ENCODE measurements around the gene EML4. TPM values are rescaled to one million over a fixed set of nuclear protein-coding genes. Genes with fewer than 3 reads are reported as not detected.

Gene EML4
- total RNA-seq, 4 donors from 2014 or later = 11.6 to 29.8 (median 22.4) TPM

- no peak overlapping the region for H3K27ac ChIP-seq
- intact Hi-C loops (cut with DNase I) = loop anchor here (5.0 kb wide), 1 partner anchor 143 kb away; no protein-coding TSS in a partner anchor
- 44 to 52% methylated on average over 1 of the region's 1 CpG for WGBS, 2 donors
- peaks cover 0 to 17% (median 0%) of the 10 kb centered on the region in 3 donors for H3K4me1 ChIP-seq
- no peak for DNase-seq
- H3K36me3 ChIP-seq = no peaks in the 10 kb centered on the region
- H3K4me3 ChIP-seq = no peak overlapping the region
- no peak for TF ChIP-seq POLR2A (IDR thresholded peaks at IDR 0.05)
- TF ChIP-seq, protein P1, sequence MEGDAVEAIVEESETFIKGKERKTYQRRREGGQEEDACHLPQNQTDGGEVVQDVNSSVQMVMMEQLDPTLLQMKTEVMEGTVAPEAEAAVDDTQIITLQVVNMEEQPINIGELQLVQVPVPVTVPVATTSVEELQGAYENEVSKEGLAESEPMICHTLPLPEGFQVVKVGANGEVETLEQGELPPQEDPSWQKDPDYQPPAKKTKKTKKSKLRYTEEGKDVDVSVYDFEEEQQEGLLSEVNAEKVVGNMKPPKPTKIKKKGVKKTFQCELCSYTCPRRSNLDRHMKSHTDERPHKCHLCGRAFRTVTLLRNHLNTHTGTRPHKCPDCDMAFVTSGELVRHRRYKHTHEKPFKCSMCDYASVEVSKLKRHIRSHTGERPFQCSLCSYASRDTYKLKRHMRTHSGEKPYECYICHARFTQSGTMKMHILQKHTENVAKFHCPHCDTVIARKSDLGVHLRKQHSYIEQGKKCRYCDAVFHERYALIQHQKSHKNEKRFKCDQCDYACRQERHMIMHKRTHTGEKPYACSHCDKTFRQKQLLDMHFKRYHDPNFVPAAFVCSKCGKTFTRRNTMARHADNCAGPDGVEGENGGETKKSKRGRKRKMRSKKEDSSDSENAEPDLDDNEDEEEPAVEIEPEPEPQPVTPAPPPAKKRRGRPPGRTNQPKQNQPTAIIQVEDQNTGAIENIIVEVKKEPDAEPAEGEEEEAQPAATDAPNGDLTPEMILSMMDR (IDR thresholded peaks at IDR 0.05) = no peak
- no peaks in the 10 kb centered on the region for H3K9me3 ChIP-seq
- no peaks in the 10 kb centered on the region for H3K27me3 ChIP-seq
These were observed 70.7 kb downstream of the EML4 start for GRCh38 chr2:42239811-42240210.

DNA sequence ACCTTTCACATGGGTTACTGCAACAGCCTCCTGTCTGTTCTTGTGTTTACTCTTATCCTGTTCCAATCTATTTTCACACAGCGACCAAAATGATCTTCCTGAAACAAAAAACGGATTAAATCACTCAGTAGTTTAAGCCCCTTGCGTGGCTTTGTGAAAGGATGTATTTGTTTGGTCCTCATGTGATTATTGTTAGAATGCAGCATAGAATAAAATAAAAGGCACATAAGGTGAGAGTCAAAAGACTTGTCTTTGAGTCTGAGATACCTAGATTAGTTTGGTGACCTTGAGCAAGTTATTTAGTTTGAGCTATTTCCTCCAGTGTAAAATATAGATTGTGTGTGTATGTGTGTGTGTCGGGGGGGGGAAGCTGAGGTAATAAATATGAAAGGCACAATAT, 72.4 kb downstream of the EML4 start:
- Histone ChIP-seq H3K36me3 (peaks cover 0 to 11% (median 0%) of the 10 kb centered on the region in 3 donors), H3K9me3 (no peaks in the 10 kb centered on the region), H3K4me3 (no peak overlapping the region), H3K4me1 (peaks cover 0 to 17% (median 0%) of the 10 kb centered on the region in 3 donors), H3K27me3 (no peaks in the 10 kb centered on the region), H3K27ac (no peak overlapping the region)
- WGBS, 2 donors = 64 to 67% methylated on average over 4 of the region's 4 CpGs
- no peak for TF ChIP-seq POLR2A (IDR thresholded peaks at IDR 0.05)
- TF ChIP-seq, protein P1 (IDR thresholded peaks at IDR 0.05) = no peak
- intact Hi-C loops (cut with DNase I) = no loop called here
- no peak for DNase-seq

DNA sequence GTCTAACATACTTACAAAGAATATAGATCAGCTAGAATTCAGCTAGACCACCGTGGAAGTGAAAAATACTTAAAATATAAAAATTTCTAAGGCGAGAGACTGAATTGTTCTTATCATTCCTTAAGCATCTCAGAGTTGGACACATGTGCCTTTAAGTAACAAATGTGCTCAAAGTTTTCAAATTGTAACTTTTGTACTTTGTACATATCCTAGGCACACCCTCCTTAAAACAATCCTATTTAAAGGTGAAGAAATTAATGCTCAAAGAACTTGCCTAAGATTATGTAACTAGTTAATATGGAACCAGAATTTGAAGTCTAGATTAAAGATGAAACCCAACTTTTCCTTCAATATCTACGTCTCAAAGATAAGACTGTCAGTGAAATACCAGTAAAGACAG, 74.1 kb downstream of the EML4 start:
- Histone ChIP-seq H3K4me1 (peaks cover 0 to 17% (median 0%) of the 10 kb centered on the region in 3 donors), H3K27me3 (no peaks in the 10 kb centered on the region), H3K4me3 (no peak overlapping the region), H3K9me3 (no peaks in the 10 kb centered on the region), H3K27ac (no peak overlapping the region), H3K36me3 (peaks cover 0 to 19% (median 0%) of the 10 kb centered on the region in 3 donors)
- WGBS, 2 donors = 93 to 94% methylated on average over 3 of the region's 3 CpGs
- intact Hi-C loops (cut with DNase I) = no loop called here
- TF ChIP-seq, protein P1 (IDR thresholded peaks at IDR 0.05) = no peak
- no peak for TF ChIP-seq POLR2A (IDR thresholded peaks at IDR 0.05)
- DNase-seq = no peak

- Histone ChIP-seq H3K4me3 (no peak overlapping the region), H3K9me3 (no peaks in the 10 kb centered on the region), H3K36me3 (peaks cover 0 to 19% (median 0%) of the 10 kb centered on the region in 3 donors), H3K27me3 (no peaks in the 10 kb centered on the region), H3K4me1 (peaks cover 0 to 15% (median 0%) of the 10 kb centered on the region in 3 donors), H3K27ac (no peak overlapping the region)
- TF ChIP-seq, protein P1 (IDR thresholded peaks at IDR 0.05) = no peak
- no peak for TF ChIP-seq POLR2A (IDR thresholded peaks at IDR 0.05)
- 63 to 72% methylated on average over 2 of the region's 2 CpGs for WGBS, 2 donors
- DNase-seq = no peak
- intact Hi-C loops (cut with DNase I) = no loop called here
These were observed 75.4 kb downstream of the EML4 start for GRCh38 chr2:42244520-42244919.

DNA sequence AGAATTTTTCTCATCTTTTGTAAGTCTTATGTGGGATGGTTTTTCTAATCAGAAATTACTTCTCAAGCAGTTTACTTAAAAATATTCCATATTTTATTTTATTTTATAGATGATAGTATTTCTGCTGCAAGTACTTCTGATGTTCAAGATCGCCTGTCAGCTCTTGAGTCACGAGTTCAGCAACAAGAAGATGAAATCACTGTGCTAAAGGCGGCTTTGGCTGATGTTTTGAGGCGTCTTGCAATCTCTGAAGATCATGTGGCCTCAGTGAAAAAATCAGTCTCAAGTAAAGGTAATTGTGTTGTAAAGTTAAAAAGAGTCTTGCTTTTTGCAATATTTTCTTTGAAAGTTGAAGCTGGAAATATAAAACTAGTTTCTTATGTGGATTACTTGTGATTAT, 76.2 kb downstream of the EML4 start:
- no peaks in the 10 kb centered on the region for H3K27me3 ChIP-seq
- intact Hi-C loops (cut with DNase I) = no loop called here
- 88 to 97% methylated on average over 4 of the region's 4 CpGs for WGBS, 2 donors
- no peak for DNase-seq
- H3K27ac ChIP-seq = no peak overlapping the region
- H3K36me3 ChIP-seq = peaks cover 0 to 19% (median 0%) of the 10 kb centered on the region in 3 donors
- H3K9me3 ChIP-seq = no peaks in the 10 kb centered on the region
- H3K4me3 ChIP-seq = no peak overlapping the region
- no peak for TF ChIP-seq POLR2A (IDR thresholded peaks at IDR 0.05)
- TF ChIP-seq, protein P1 (IDR thresholded peaks at IDR 0.05) = no peak
- H3K4me1 ChIP-seq = peaks cover 2 to 24% (median 4%) of the 10 kb centered on the region in 3 donors
